Stimulated activated CD8-positive, alpha-beta memory T cell treated with anti-CD3 and anti-CD28 coated beads, Interleukin-12 subunit alpha, Interleukin-12 subunit beta, amount 100 ng/mL, for 4 hours (primary cell): ENCODE measurements around the gene NPR1.
A peak's percentile ranks its signal among the peaks of the same experiment; 100 is the strongest.
"Not testable (repeated sequence)": the region's sequence is repeated elsewhere in the genome, so short reads cannot be mapped to it uniquely, and the experiment has no call there.

Experiments used
- DNase-seq: peaks from one replicate; pipeline ENCODE4 v3.0.0-alpha.2; 2020; ENCODE audit warnings: low read depth

NPR1 gene

DNA sequence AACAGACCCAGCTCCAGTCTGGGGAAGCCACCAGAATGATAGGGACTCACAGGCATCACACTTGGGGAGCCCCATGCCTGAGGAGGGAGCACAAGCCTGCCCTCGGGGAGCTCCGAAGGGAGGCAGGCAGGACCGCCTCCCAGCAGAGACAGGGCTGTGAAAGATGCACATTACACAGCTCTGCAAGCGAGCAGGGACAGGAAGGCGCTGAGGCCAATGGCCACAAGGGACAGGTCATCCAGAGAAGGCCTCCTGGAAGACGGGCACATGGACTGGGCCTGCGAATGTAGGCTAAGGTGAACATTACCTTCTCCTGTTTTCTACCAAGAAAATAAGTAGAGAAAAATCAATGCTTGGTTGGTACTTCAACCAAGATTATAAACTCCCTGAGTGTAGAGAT is 4.2 kb downstream of the NPR1 start:
- DNase-seq: no peak

DNA sequence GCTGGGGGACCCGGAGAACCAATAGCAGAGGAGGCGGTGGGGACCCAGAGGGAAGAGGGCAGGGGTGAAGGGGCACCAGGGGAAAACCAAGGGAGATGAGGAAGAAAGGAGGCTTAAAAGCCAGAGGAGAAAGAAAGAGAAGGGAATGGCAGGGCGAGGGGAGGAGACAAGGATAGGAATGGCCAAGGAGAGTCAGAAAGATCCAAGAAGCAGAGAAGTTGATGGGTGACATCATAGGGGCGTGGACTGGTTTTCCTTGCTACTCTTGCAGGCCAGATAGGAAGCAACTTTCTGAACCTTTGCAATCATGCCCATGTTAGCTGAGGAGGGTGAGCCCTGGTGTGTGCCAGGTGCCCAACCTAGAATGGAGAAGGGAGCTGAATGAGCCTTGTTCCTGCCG is 5.4 kb downstream of the NPR1 start:
- no peak for DNase-seq

DNA sequence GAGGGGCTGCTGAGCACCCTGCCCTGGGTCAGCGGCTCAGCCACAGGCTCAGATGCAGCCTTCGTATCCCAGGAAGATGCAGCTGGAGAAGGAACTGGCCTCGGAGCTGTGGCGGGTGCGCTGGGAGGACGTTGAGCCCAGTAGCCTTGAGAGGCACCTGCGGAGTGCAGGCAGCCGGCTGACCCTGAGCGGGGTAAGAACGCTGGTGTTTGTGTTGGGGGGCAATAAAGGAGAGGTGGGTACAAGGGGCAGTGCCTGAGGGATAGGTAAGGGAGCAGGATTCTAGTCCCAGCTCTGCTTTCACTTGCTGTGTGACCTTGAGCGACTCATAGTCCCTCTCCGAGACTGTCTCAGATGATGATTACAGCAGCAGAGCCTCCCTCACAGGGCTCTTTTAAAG is 6.4 kb downstream of the NPR1 start:
- no peak for DNase-seq

DNA sequence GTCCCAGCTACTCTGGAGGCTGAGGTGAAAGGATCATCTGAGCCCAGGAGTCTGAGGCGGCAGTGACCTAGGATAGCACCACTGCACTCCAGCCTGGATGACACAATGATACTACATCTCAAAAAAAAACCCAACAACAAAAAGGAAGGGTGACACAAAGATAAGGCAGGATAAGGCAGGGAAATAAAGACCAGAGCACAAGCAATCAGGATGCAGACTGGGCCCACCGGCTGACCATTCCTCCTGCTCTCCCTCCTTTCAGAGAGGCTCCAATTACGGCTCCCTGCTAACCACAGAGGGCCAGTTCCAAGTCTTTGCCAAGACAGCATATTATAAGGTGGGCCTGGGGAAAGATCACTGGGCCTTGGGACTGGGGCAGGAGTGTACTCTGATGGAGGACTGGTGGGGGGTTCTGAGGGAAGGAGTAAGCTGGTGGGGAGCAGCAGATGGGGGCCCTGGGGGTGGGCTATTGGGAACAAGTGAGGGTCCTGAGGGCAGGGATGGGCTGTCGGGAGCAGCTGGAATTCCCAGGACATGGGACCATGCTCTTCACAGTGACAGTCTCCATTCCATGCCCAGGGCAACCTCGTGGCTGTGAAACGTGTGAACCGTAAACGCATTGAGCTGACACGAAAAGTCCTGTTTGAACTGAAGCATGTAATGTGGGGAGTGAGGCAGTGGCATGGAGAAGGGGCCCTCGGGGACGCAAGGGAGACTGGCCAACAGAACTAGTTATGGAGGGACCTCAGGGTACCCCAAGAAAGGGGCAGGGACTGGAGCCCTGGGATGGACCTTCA is 7.3 kb downstream of the NPR1 start:
- DNase-seq: no peak

DNA sequence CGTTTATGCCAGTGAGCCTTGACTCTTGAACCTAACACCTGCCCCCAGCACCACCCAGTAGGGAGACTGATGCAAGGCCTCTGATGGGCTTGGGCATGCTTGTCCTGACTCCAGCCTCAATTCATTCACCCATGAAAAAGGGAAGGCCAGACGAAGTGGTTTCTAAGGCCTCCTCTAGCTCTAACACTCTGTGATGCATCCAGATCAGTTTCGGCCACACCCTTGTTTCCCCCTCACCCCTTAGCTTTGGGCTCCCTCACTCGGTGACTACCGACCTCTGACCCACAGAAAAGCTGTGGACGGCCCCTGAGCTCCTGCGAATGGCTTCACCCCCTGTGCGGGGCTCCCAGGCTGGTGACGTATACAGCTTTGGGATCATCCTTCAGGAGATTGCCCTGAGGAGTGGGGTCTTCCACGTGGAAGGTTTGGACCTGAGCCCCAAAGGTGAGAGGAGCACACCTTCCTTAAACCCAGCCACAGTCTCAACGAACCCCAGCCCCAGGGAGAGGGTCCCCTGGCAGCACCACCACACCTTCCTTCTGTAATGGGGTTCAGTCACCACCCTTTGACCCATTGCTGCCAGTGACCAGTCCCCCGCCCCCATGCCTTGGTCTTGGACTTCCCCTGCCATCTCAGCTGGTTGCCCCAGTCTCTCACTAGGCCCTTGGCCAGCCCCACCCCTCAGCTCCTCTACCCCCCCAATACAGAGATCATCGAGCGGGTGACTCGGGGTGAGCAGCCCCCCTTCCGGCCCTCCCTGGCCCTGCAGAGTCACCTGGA is 9.0 kb downstream of the NPR1 start:
- DNase-seq: no peak

DNA sequence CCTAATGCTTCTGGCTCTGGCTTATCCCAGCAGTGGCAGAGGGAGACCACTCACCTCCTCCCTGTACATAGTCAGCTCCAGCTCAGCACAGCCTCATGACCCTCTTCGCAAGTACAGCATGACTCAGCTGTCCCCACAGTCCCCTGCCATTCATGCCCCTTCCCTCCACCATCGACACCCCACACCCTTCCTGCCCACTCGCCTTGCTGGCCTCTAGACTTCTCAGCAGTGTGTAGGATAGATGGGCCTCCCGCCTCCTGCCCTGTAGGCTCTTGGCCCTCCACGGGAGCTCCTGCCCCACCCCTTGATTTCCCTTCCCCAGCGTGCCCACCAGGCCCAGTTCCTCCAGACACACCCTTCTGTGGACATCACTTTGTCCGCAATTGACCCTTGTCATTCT is 9.8 kb downstream of the NPR1 start:
- no peak for DNase-seq

DNA sequence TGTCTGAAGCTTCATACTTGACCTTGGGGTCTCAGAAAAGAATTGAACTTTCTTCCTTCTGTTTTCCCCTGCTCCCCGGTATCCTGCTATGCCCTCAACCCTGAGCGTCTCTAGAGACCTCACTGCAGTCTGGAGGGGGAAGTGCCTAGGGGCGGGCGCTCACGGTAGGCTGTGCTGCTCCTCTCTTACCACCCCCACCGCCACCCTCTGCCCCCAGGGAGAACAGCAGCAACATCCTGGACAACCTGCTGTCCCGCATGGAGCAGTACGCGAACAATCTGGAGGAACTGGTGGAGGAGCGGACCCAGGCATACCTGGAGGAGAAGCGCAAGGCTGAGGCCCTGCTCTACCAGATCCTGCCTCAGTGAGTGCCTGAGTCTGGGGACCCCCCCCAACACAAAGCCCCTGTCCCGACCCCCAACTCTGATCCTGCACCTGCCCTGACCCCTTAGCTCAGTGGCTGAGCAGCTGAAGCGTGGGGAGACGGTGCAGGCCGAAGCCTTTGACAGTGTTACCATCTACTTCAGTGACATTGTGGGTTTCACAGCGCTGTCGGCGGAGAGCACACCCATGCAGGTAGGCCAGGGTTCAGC is 10.3 kb downstream of the NPR1 start:
- DNase-seq: no peak

DNA sequence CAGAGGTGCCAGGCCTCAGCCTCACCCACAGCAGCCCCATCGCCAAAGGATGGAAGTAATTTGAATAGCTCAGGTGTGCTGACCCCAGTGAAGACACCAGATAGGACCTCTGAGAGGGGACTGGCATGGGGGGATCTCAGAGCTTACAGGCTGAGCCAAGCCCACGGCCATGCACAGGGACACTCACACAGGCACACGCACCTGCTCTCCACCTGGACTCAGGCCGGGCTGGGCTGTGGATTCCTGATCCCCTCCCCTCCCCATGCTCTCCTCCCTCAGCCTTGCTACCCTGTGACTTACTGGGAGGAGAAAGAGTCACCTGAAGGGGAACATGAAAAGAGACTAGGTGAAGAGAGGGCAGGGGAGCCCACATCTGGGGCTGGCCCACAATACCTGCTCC is 15.0 kb downstream of the NPR1 start:
- DNase-seq: no peak

DNA sequence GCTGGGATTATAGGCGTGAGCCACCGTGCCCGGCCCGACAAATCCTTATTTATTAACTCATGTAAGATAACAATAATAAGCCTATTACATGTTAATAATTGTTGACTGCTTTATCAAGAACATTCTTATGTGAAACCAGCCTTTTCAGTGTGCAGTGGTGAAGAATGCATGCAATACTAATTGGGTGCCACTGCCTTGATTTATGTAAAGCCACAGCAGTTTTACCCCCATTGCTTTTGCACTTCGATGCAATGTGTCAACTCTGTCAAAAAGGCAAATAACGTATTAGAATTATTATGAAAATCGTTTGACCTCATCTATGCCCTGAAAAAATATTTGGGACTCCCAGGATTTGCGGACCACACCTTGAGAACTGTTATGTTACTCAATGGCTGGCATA is 18.3 kb downstream of the NPR1 start:
- DNase-seq: no peak

DNA sequence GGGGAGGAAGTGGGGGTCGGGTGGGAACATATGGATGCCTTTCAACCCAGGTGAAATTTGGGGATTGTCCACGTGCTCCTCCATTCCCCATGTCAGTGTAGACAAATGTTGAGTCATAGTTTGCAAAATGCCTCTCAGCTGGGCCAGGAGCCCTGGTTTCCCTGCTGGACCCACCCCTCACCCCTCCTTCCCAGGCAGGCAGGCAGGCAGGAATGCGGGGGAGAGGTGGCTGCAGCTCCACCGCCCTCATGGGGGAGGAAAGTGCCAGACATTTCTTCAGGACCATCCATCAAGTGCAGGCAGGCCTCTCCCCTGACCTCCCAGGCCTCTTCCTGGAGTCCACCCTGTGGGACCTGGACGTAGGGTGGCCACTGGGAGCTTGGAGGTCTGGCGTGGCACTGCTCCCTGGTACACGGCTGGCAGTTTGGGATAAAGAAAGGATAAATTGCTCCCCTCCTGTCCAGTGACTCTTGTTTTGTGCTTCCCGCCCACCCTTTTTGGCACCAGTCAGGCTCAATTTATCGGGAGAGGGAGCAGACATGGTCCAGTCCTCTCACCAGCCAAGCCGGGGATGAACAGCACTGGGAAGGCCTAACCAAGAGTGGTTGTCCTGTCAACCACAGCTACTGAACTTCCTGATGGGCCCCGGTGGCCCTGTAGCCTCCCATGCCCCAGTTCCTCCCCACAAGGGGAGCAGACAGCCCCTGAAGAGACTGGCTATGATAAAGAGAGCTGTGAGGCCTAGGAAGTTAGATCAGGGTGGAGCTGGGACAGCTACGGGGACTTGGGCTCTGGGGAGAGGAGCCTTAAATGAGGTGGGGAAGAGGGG is 18.9 kb downstream of the NPR1 start:
- no peak for DNase-seq

DNA sequence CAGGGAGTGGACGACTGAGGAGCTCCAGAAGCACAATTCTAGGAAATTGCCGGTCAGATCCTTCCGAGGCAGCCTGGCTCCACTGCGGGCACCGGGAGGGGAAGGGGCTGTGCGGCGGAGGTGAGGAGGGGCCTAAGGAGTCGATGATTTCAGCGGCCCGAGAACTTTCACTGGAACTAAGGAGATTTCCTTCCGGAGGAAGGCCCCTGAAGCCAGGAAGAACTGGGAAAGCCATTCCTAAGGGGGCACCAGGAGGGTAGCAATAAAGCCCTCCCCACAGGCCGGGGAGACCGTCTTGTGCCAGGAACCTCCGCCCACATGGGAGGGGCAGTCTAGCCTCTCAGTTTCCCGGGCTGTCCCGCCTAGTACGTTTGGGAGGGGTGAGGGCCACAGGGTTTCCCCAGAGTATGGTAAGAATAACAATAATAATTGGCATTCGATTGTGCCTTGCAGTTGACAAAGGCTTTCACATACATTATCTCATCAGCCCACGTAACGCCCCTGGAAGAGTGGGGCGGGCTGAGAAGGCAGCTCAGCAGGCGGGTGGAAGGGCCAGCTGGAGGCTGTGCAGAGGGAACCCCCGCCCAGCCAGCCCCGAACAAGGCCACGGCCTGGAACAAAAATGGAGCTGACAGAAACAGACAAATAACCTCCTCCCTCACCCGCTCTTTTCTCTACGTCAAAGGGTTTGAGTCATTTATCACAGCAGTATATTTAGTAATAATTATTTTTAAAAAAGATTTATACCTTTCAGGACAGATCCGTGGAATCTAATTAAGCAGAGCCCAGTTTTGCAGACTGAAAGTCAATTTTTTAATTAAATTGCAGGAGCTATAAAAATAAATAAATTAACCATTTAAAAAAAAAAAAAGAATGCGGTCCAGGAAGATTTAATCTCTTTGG is 19.8 kb downstream of the NPR1 start:
- no peak for DNase-seq

DNA sequence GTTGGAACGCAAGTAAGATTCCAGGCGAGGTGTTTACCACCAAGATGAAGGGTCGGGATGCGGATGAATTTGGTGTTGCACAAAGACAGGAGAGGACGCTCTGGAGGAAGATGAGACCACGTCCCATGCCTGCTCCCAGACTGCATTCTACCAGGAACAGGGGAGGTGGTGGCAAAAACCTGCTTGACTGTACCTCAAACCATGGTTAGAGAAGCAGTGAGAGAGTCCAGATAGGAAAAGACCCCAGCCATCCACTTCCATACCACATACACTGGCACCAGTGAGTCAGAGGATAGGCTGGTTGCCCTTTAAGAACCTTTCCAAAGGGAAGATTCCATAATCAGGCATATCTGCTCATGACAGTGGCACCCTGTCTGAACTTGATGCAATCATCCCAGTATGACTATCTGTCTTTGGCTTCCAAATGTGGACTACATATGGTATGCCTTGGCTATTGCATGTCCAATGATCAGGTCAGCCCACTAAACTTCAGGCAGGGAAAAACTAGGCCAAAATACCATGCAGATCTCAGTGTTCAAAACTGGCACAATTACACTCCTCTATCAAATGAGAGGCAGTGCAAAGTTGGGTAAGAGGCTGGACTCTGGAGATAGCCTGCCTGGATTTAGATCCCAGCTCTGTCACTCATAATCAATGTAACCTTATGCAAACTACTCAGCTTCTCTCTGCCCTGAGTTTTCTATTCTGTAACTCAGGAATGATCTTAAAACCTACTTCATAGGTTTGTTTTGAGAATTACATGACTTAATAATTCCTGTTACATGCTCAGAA is 20.6 kb downstream of the NPR1 start:
- DNase-seq: no peak

DNA sequence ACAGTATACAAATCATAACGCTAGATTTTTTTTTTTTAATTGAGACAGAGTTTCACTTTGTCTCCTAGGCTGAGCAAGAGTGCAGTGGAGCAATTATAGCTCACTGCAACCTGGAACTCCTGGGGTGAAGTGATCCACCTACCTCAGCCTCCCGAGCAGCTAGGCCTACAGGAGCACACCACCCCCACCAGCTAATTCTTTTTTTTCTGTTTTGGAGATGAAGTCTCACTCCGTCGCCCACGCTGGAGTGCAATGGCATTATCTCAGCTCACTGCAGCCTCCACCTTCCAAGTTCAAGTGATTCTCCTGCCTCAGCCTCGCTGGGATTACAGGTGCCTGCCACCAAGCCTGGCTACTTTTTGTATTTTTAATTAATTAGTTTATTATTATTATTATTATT is 21.3 kb downstream of the NPR1 start:
- no peak for DNase-seq

DNA sequence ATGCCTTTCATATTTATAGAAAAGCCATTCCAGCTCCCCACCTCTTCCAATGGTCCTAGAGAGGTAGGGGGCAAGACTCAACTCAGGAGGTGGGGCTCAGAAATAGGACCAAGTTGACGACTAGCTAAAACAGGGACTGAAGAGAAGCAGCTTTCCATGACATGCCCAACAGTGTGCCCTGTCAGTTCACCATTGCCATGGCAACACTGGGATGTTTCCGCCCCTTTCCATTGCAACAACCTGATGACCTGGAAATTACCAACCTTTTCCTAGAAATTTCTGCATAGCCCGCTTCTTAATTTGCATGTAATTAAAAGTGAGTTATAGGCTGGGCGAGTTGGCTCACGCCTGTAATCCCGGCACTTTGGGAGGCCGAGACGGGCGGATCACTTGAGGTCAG is 27.0 kb downstream of the NPR1 start:
- no peak for DNase-seq

DNA sequence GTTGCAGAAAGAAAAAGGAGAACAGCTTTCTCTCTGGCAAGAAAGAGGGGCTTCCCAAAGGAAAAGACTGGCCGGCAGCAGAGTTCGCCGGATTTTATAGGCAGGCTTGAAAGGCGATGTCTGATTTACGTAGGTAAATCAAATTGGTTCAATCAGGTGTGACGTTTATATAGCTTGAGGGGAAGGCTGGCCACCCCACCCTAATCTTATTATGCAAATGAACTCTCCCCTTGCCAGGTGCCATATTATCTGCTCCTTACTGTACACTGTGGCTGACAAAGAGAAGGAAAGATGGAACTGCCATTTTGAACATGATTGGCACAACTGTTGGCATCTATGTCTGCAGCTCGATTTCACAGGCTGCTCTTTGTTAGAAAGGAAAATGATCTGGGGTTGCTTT is 32.5 kb downstream of the NPR1 start:
- no peak for DNase-seq

DNA sequence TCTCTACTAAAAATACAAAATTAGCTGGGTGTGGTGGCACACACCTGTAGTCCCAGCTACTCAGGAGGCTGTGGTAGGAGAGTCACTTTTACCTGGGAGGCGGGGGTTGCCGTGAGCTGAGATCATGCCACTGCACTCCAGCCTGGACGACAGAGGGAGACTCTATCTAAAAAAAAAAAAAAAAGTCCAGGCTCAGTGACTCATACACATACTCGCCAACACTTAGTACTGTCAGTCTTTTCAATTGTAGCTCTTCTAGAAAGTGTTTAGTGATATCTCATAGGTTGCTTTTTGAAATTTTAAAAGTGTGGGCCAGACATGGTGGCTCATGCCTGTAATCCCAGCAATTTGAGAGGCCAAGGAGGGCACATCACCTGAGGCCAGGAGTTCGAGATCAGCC is 37.7 kb downstream of the NPR1 start:
- DNase-seq: not testable (repeated sequence)

DNA sequence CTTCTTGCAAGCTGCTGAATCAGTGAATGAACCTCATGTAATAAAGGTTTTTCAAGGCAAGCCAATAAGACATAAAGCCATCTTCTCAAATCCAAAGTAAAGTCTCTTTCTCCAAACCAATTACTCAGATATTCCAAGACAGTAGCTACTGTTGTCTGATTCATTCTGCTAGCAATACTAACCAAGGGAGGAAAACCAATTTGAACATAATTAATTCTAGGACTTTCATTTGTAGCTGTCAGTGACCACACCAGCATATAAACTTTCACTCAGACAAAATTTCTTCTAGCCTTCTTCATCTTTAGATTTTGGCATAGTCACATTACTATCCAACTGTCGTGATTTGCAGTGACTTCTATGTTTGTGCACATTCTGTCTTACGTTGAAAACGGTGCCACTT is 38.8 kb downstream of the NPR1 start:
- no peak for DNase-seq

DNA sequence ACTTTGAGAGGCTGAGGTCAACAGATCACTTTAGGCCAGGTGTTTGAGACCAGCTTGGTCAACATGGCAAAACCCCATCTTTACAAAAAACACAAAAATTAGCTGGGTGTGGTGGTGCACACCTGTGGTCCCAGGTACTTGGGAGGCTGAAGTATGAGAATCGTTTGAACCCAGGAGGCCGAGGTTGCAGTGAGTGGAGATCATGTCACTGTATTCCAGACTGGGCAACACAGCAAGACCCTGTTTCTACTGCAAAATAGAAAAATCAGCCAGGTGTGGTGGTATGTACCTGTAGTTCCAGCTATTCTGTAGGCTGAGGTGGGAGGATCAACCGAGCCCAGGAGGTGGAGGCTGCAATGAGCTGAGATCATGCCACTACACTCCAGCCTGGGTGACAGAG is 45.2 kb downstream of the NPR1 start:
- DNase-seq: no peak

DNA sequence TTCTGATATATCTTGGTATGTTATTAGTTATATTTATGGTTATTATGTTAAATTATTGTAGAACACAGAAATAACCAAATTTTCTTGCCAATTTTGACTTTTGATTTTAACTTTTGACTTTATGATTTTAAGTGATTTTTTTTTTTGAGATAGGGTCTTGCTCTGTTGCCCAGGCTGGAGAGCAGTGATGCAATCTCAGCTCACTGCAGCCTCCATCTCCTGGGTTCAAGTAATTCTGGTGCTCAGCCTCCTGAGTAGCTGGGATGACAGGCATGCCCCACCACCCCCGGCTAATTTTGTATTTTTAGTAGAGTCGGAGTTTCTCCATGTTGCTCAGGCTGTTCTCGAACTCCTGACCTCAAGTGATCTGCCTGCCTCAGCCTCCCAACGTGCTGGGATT is 46.1 kb downstream of the NPR1 start:
- DNase-seq: not testable (repeated sequence)

DNA sequence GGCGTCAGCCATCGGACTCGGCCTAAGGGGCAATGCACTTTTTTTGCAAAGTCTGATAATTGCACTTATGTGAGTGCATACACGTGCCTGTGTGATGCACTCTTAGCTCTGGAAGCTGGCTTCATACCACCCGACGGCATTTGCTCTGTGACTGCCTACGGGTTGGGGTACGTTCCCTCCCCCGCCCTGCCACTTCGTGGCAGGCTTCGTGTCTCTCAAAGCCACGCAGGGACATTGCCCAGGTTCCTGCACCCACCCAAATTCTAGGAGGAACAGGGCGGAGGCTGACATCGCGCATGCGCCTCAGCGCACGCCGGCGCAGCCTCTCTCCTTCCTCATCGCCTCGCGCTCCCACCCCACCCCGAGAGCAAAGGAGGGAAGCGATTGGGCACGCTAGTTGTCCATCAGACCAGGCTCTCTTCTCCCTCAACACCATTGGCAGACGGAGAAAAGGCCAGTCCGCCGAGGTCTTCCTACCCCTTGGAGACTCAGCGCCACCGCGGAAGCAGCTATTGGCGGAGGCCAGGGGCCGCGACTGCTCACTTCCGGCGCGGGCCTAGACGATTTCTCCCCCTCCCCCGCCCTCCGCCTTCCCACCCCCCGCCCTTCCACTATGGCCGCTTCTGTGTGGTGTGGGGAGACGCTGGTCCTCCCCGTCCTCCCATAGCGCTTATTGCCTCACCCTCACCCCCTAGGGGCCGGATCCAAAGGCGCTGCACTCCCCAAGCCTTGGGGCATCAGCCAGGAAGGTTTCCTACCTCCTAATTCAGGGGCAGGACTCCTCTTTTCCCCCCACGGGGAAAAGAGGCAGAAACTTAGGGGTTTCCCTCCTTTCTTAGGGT is 49.2 kb downstream of the NPR1 start, which contains the start of gene INTS3:
TSS of gene INTS3 (plus strand) at position 588 of the 842 bp plus-strand sequence. CDS start 585 bp downstream, outside the sequence.
- DNase-seq: peak; percentile 97
